ENCODE data around the gene PRUNE1.

PRUNE1 gene

GRCh38 chr1:151008244-151009205, at the start of gene PRUNE1:
PRUNE1 (plus strand) TSS chr1:151008449; CDS start chr1:151008633, 184 bp downstream.
- Histone ChIP-seq H3K27me3 (ENCODE audit: control insufficient read depth, insufficient read depth, low read length) (no peaks in the 10 kb centered on the region), H3K4me1 (ENCODE audit: control insufficient read depth, insufficient read depth, low read length) (peaks cover 31% of the 10 kb centered on the region), H3K36me3 (ENCODE audit: control insufficient read depth, insufficient read depth, low read length) (no peaks in the 10 kb centered on the region), H3K9ac (ENCODE audit: low read length) (peak within 1 kb of the TSS; percentile 94), H3K4me3 (ENCODE audit: low read length) (peak within 1 kb of the TSS; percentile 97), H3K9me3 (ENCODE audit: control insufficient read depth, low read length) (no peaks in the 10 kb centered on the region)

- Histone ChIP-seq H3K9ac (ENCODE audit: low read length) (no peak overlapping the region), H3K27me3 (ENCODE audit: control insufficient read depth, insufficient read depth, low read length) (no peaks in the 10 kb centered on the region), H3K4me3 (ENCODE audit: low read length) (no peak overlapping the region), H3K36me3 (ENCODE audit: control insufficient read depth, insufficient read depth, low read length) (peaks cover 18% of the 10 kb centered on the region), H3K4me1 (ENCODE audit: control insufficient read depth, insufficient read depth, low read length) (no peaks in the 10 kb centered on the region), H3K9me3 (ENCODE audit: control insufficient read depth, low read length) (no peaks in the 10 kb centered on the region)
Measured at GRCh38 chr1:150960646-150961045, 47.6 kb upstream of the PRUNE1 start.

GRCh38 chr1:150961756-150962155, 46.5 kb upstream of the PRUNE1 start:
- no peaks in the 10 kb centered on the region for H3K9me3 ChIP-seq (ENCODE audit: control insufficient read depth, low read length)
- no peaks in the 10 kb centered on the region for H3K27me3 ChIP-seq (ENCODE audit: control insufficient read depth, insufficient read depth, low read length)
- no peak overlapping the region for H3K9ac ChIP-seq (ENCODE audit: low read length)
- peaks cover 20% of the 10 kb centered on the region for H3K36me3 ChIP-seq (ENCODE audit: control insufficient read depth, insufficient read depth, low read length)
- H3K4me1 ChIP-seq (ENCODE audit: control insufficient read depth, insufficient read depth, low read length), result no peaks in the 10 kb centered on the region
- H3K4me3 ChIP-seq (ENCODE audit: low read length), result no peak overlapping the region

GRCh38 chr1:150963321-150964163, 44.7 kb upstream of the PRUNE1 start:
- Histone ChIP-seq H3K4me1 (ENCODE audit: control insufficient read depth, insufficient read depth, low read length) (no peaks in the 10 kb centered on the region), H3K36me3 (ENCODE audit: control insufficient read depth, insufficient read depth, low read length) (peaks cover 25% of the 10 kb centered on the region), H3K9ac (ENCODE audit: low read length) (no peak overlapping the region), H3K9me3 (ENCODE audit: control insufficient read depth, low read length) (no peaks in the 10 kb centered on the region), H3K4me3 (ENCODE audit: low read length) (no peak overlapping the region), H3K27me3 (ENCODE audit: control insufficient read depth, insufficient read depth, low read length) (no peaks in the 10 kb centered on the region)

GRCh38 chr1:150964164-150964489, 44.1 kb upstream of the PRUNE1 start:
- Histone ChIP-seq H3K4me3 (ENCODE audit: low read length) (no peak overlapping the region), H3K27me3 (ENCODE audit: control insufficient read depth, insufficient read depth, low read length) (no peaks in the 10 kb centered on the region), H3K9me3 (ENCODE audit: control insufficient read depth, low read length) (no peaks in the 10 kb centered on the region), H3K4me1 (ENCODE audit: control insufficient read depth, insufficient read depth, low read length) (no peaks in the 10 kb centered on the region), H3K36me3 (ENCODE audit: control insufficient read depth, insufficient read depth, low read length) (peaks cover 25% of the 10 kb centered on the region), H3K9ac (ENCODE audit: low read length) (no peak overlapping the region)

- H3K4me1 ChIP-seq (ENCODE audit: control insufficient read depth, insufficient read depth, low read length), result peaks cover 6% of the 10 kb centered on the region
- H3K4me3 ChIP-seq (ENCODE audit: low read length), result no peak overlapping the region
- H3K9me3 ChIP-seq (ENCODE audit: control insufficient read depth, low read length), result no peaks in the 10 kb centered on the region
- no peaks in the 10 kb centered on the region for H3K27me3 ChIP-seq (ENCODE audit: control insufficient read depth, insufficient read depth, low read length)
- H3K9ac ChIP-seq (ENCODE audit: low read length), result no peak overlapping the region
- peaks cover 25% of the 10 kb centered on the region for H3K36me3 ChIP-seq (ENCODE audit: control insufficient read depth, insufficient read depth, low read length)
Measured at GRCh38 chr1:150965605-150966004, 42.6 kb upstream of the PRUNE1 start.

GRCh38 chr1:150966011-150966410, 42.2 kb upstream of the PRUNE1 start:
- peaks cover 10% of the 10 kb centered on the region for H3K4me1 ChIP-seq (ENCODE audit: control insufficient read depth, insufficient read depth, low read length)
- no peak overlapping the region for H3K4me3 ChIP-seq (ENCODE audit: low read length)
- no peak overlapping the region for H3K9ac ChIP-seq (ENCODE audit: low read length)
- H3K36me3 ChIP-seq (ENCODE audit: control insufficient read depth, insufficient read depth, low read length), result peaks cover 25% of the 10 kb centered on the region
- H3K9me3 ChIP-seq (ENCODE audit: control insufficient read depth, low read length), result no peaks in the 10 kb centered on the region
- H3K27me3 ChIP-seq (ENCODE audit: control insufficient read depth, insufficient read depth, low read length), result no peaks in the 10 kb centered on the region

- Histone ChIP-seq H3K27me3 (ENCODE audit: control insufficient read depth, insufficient read depth, low read length) (no peaks in the 10 kb centered on the region), H3K4me3 (ENCODE audit: low read length) (no peak overlapping the region), H3K9ac (ENCODE audit: low read length) (no peak overlapping the region), H3K4me1 (ENCODE audit: control insufficient read depth, insufficient read depth, low read length) (peaks cover 29% of the 10 kb centered on the region), H3K36me3 (ENCODE audit: control insufficient read depth, insufficient read depth, low read length) (peaks cover 20% of the 10 kb centered on the region), H3K9me3 (ENCODE audit: control insufficient read depth, low read length) (no peaks in the 10 kb centered on the region)
Measured at GRCh38 chr1:150967936-150968335, 40.3 kb upstream of the PRUNE1 start.

- Histone ChIP-seq H3K9ac (ENCODE audit: low read length) (no peak overlapping the region), H3K9me3 (ENCODE audit: control insufficient read depth, low read length) (no peaks in the 10 kb centered on the region), H3K36me3 (ENCODE audit: control insufficient read depth, insufficient read depth, low read length) (peaks cover 19% of the 10 kb centered on the region), H3K4me1 (ENCODE audit: control insufficient read depth, insufficient read depth, low read length) (peaks cover 34% of the 10 kb centered on the region), H3K4me3 (ENCODE audit: low read length) (no peak overlapping the region), H3K27me3 (ENCODE audit: control insufficient read depth, insufficient read depth, low read length) (no peaks in the 10 kb centered on the region)
Measured at GRCh38 chr1:150968491-150968890, 39.8 kb upstream of the PRUNE1 start.

GRCh38 chr1:150969626-150970025, 38.6 kb upstream of the PRUNE1 start:
- Histone ChIP-seq H3K4me1 (ENCODE audit: control insufficient read depth, insufficient read depth, low read length) (peaks cover 38% of the 10 kb centered on the region), H3K36me3 (ENCODE audit: control insufficient read depth, insufficient read depth, low read length) (peaks cover 10% of the 10 kb centered on the region), H3K4me3 (ENCODE audit: low read length) (no peak overlapping the region), H3K9ac (ENCODE audit: low read length) (peak overlapping the region; percentile 10), H3K27me3 (ENCODE audit: control insufficient read depth, insufficient read depth, low read length) (no peaks in the 10 kb centered on the region), H3K9me3 (ENCODE audit: control insufficient read depth, low read length) (no peaks in the 10 kb centered on the region)

GRCh38 chr1:150970808-150971582, 37.3 kb upstream of the PRUNE1 start:
- peak overlapping the region; percentile 32 for H3K4me3 ChIP-seq (ENCODE audit: low read length)
- H3K27me3 ChIP-seq (ENCODE audit: control insufficient read depth, insufficient read depth, low read length), result no peaks in the 10 kb centered on the region
- H3K4me1 ChIP-seq (ENCODE audit: control insufficient read depth, insufficient read depth, low read length), result peaks cover 38% of the 10 kb centered on the region
- peaks cover 5% of the 10 kb centered on the region for H3K36me3 ChIP-seq (ENCODE audit: control insufficient read depth, insufficient read depth, low read length)
- H3K9ac ChIP-seq (ENCODE audit: low read length), result peak overlapping the region; percentile 75
- H3K9me3 ChIP-seq (ENCODE audit: control insufficient read depth, low read length), result no peaks in the 10 kb centered on the region
